ENCODE results near the gene IQCH. TPM values are rescaled to one million over a fixed set of nuclear protein-coding genes. Genes with fewer than 3 reads are reported as not detected.

Gene IQCH
- total and polyA plus RNA-seq, 2 of the 4 experiments (the other 2 are of a cell fraction) = 0.60 to 2.5 TPM

GRCh38 chr15:67349634-67350033, 95.0 kb downstream of the IQCH start:
- no peak for DNase-seq
- dilution Hi-C loops (cut with HindIII; ENCODE audit: low sequenced_read_pairs, unreplicated experiment) (no loop called here), intact Hi-C loops (cut with micrococcal nuclease) (loop anchor here (5.0 kb wide), 1 partner anchor 37 kb away; no protein-coding TSS in a partner anchor), in situ Hi-C loops (cut with MboI; ENCODE audit: low sequenced_read_pairs) (no loop called here)
- no peak overlapping the region for H2BK20ac ChIP-seq (ENCODE audit: low read depth, low read length)
- no peak for ATAC-seq (ENCODE audit: low read depth)
- no peak overlapping the region for H2AK9ac ChIP-seq (replicated peaks; ENCODE audit: low read depth, low read length, poor library complexity)
- H3K36me3 ChIP-seq (ENCODE audit: control insufficient read depth, insufficient read depth, low read length) = no peaks in the 10 kb centered on the region
- no peak overlapping the region for H3K56ac ChIP-seq (ENCODE audit: extremely low read depth, insufficient read depth, low read length)
- no peak overlapping the region for H2BK5ac ChIP-seq (ENCODE audit: low read depth, low read length, poor library complexity, severe bottlenecking)
- H3K4me1 ChIP-seq (ENCODE audit: control insufficient read depth, insufficient read depth, low read length) = no peaks in the 10 kb centered on the region
- no peaks in the 10 kb centered on the region for H3K9me1 ChIP-seq (ENCODE audit: insufficient read depth, low read length)
- H3K4me3 ChIP-seq (ENCODE audit: insufficient read depth, low read depth, low read length) = no peak overlapping the region
- no peaks in the 10 kb centered on the region for H4K20me1 ChIP-seq (ENCODE audit: insufficient read depth, low read length)
- H2BK15ac ChIP-seq (ENCODE audit: low read depth, low read length) = no peak overlapping the region
- no peak overlapping the region for H2AFZ ChIP-seq (replicated peaks; ENCODE audit: low read length, poor library complexity)
- TF ChIP-seq NFE2L2 (IDR thresholded peaks at IDR 0.05; ENCODE audit: low read depth, low read length) (no peak), MAFK (IDR thresholded peaks at IDR 0.05; ENCODE audit: low read depth, low read length) (no peak), POLR2A (IDR thresholded peaks at IDR 0.05; ENCODE audit: low read depth, low read length) (no peak), CEBPB (IDR thresholded peaks at IDR 0.05; ENCODE audit: low read depth, low read length) (no peak), ELK1 (IDR thresholded peaks at IDR 0.05; ENCODE audit: borderline replicate concordance, low read depth, low read length) (no peak), CHD1 (IDR thresholded peaks at IDR 0.05; ENCODE audit: low read depth, low read length) (no peak), USF2 (IDR thresholded peaks at IDR 0.05; ENCODE audit: low read depth, low read length) (no peak), MXI1 (IDR thresholded peaks at IDR 0.05; ENCODE audit: borderline replicate concordance, low read depth, low read length) (no peak), RFX5 (IDR thresholded peaks at IDR 0.05; ENCODE audit: low read depth, low read length) (no peak), SMC3 (IDR thresholded peaks at IDR 0.05; ENCODE audit: low read depth, low read length) (no peak), BHLHE40 (IDR thresholded peaks at IDR 0.05; ENCODE audit: low read depth, low read length) (no peak), CTCF (conservative IDR thresholded peaks at IDR 0.05; ENCODE audit: low read depth, low read length) (no peak), RAD21 (IDR thresholded peaks at IDR 0.05; ENCODE audit: low read length) (no peak), RCOR1 (IDR thresholded peaks at IDR 0.05; ENCODE audit: insufficient replicate concordance, low read length) (no peak), MAZ (IDR thresholded peaks at IDR 0.05; ENCODE audit: borderline replicate concordance, low read depth, low read length) (no peak), FOS (IDR thresholded peaks at IDR 0.05; ENCODE audit: low read depth, low read length) (no peak)
- H3K14ac ChIP-seq (replicated peaks; ENCODE audit: low read depth, low read length) = no peak overlapping the region
- H3K23ac ChIP-seq (ENCODE audit: low read depth, low read length) = no peak overlapping the region
- H3K4ac ChIP-seq (ENCODE audit: low read depth, low read length) = no peak overlapping the region
- no peak overlapping the region for H3K9ac ChIP-seq (ENCODE audit: low read depth, low read length)
- H3K79me1 ChIP-seq (ENCODE audit: low read depth in 1 of 2, low read length in 2 of 2) = no peaks in the 10 kb centered on the region
- no peak overlapping the region for H3K4me2 ChIP-seq (ENCODE audit: low read depth, low read length)
- H2AK5ac ChIP-seq (ENCODE audit: low read depth, low read length) = no peak overlapping the region
- H3K9me3 ChIP-seq (ENCODE audit: control insufficient read depth, insufficient read depth, low read length) = peaks cover 3% of the 10 kb centered on the region
- H4K8ac ChIP-seq (ENCODE audit: low read depth in 2 of 2, low read length in 2 of 2) = no peak overlapping the region
- H3K27ac ChIP-seq (ENCODE audit: insufficient read depth, low read length) = no peak overlapping the region
- POLR2A ChIA-PET (ENCODE audit: unreplicated experiment) = no interaction called here
- no peak overlapping the region for H4K5ac ChIP-seq (ENCODE audit: low read depth, low read length)
- CTCF ChIA-PET = no interaction called here
- no TSS peak for BruUV-seq (replicated peaks)
- H3K27me3 ChIP-seq (ENCODE audit: control insufficient read depth, insufficient read depth, low read length) = no peaks in the 10 kb centered on the region
- no peak overlapping the region for H2BK120ac ChIP-seq (ENCODE audit: low read depth, low read length)
- H4K91ac ChIP-seq (ENCODE audit: insufficient read depth, low read depth, low read length) = no peak overlapping the region
- no peak overlapping the region for H3K18ac ChIP-seq (ENCODE audit: low read depth, low read length)
